GM12878 (cell line): ENCODE data around the gene ARL5A. TPM values are rescaled to one million over a fixed set of nuclear protein-coding genes. Genes with fewer than 3 reads are reported as not detected.

Experiments
- ATAC-seq: fragments of 200-7000 bp; cut with Tn5 transposase; 3 replicates; pipeline ENCODE4 v1.9.1; 2020; ENCODE audit warnings: mild to moderate bottlenecking, moderate library complexity
- BruUV-seq: library from RNA; stranded (reverse); fragments of 400-500 nt; replicated peaks from 2 replicates; lab custom pipeline; 2021; lab: Mats Ljungman, UMichigan
- CTCF ChIA-PET: fragments of 300-600 bp; sonication (Branson Sonifier 250); formaldehyde crosslinking; extraction: SDS; loops from one replicate; lab custom pipeline; 2021; ENCODE audit warnings: inconsistent platforms; lab: Yijun Ruan, JAX
- POLR2A ChIA-PET: fragments of 350-600 bp; formaldehyde crosslinking; extraction: SDS; loops from one replicate; lab custom pipeline; 2021; ENCODE audit warnings: inconsistent platforms; lab: Charles Lee
- RAD21 ChIA-PET: fragments of 300-600 bp; sonication (Branson Sonifier 250); formaldehyde crosslinking; loops from one replicate; lab custom pipeline; 2023; ENCODE audit warnings: antibody characterized with exemption; ENCODE audit not compliant: unreplicated experiment; lab: Charles Lee
- SMC1A ChIA-PET: fragments of 300-600 bp; sonication (Branson Sonifier 250); formaldehyde crosslinking; loops from one replicate; lab custom pipeline; 2023; ENCODE audit not compliant: unreplicated experiment, uncharacterized antibody; lab: Charles Lee
- DNase-seq: peaks from one replicate; pipeline ENCODE4 v3.0.0-alpha.2; 2011; ENCODE audit warnings: low read depth, low spot score
- FAIRE-seq: peaks from 3 replicates; lab custom pipeline; 2011; peaks lifted over from hg19 to GRCh38; lab: Jason Lieb, UNC
- H2AFZ ChIP-seq: 2 replicates; pipeline ENCODE4 v1.6.0; 2011; ENCODE audit warnings: low read depth, low read length, control low read depth; ENCODE audit not compliant: control insufficient read depth
- H3K27ac ChIP-seq: 2 replicates; pipeline ENCODE4 v1.5.1; 2011; ENCODE audit warnings: control low read depth; ENCODE audit not compliant: control insufficient read depth, insufficient read depth
- H3K27me3 ChIP-seq, 2 experiments: replicated peaks in 1 of 2; 2 replicates each; pipeline versions ENCODE4 v1.6.0 to v1.6.1; 2011; ENCODE audit warnings: low read length in 1 of 2; ENCODE audit not compliant: control insufficient read depth in 2 of 2, insufficient read depth in 2 of 2
- H3K36me3 ChIP-seq, 2 experiments: 2 replicates each; pipeline ENCODE4 v1.5.1; 2011; ENCODE audit warnings: low read length in 1 of 2; ENCODE audit not compliant: control insufficient read depth in 2 of 2, insufficient read depth in 2 of 2
- H3K4me1 ChIP-seq: 2 replicates; pipeline ENCODE4 v1.6.1; 2011; ENCODE audit warnings: mild to moderate bottlenecking, low read length, moderate library complexity, mixed read lengths; ENCODE audit not compliant: control insufficient read depth, insufficient read depth
- H3K4me2 ChIP-seq: 2 replicates; pipeline ENCODE4 v1.6.0; 2011; ENCODE audit warnings: control low read depth; ENCODE audit not compliant: control insufficient read depth, insufficient read depth
- H3K4me3 ChIP-seq: fragments of 200-600 bp; sonication (generic); 2 replicates; pipeline ENCODE4 v1.5.1; 2016
- H3K79me2 ChIP-seq: 2 replicates; pipeline ENCODE4 v1.6.0; 2011; ENCODE audit warnings: low read length; ENCODE audit not compliant: control insufficient read depth, insufficient read depth
- H3K9ac ChIP-seq: 2 replicates; pipeline ENCODE4 v1.8.0; 2011; ENCODE audit warnings: low read length, control low read depth, mixed read lengths; ENCODE audit not compliant: control insufficient read depth, insufficient read depth
- H3K9me3 ChIP-seq: replicated peaks from 3 replicates; pipeline ENCODE4 v1.5.1; 2011; ENCODE audit warnings: mild to moderate bottlenecking, low read length; ENCODE audit not compliant: control insufficient read depth, insufficient read depth
- H4K20me1 ChIP-seq: 2 replicates; pipeline ENCODE4 v1.6.0; 2011; ENCODE audit not compliant: control insufficient read depth, insufficient read depth
- CBX3 ChIP-seq: fragments of 200-600 bp; sonication (generic); IDR thresholded peaks from 2 replicates; pipeline ENCODE4 v1.6.1; 2016; ENCODE audit warnings: low read depth, borderline replicate concordance
- CHD1 ChIP-seq: IDR thresholded peaks from 2 replicates; pipeline ENCODE4 v1.6.1; 2012; ENCODE audit warnings: low read depth, low read length, improper control_type of control experiment
- CHD4 ChIP-seq: fragments of 200-600 bp; sonication (generic); IDR thresholded peaks from 2 replicates; pipeline ENCODE4 v1.6.1; 2016; ENCODE audit warnings: mild to moderate bottlenecking
- CREB1 ChIP-seq: IDR thresholded peaks from 2 replicates; pipeline ENCODE4 v1.6.1; 2012; ENCODE audit warnings: low read depth, mild to moderate bottlenecking, inconsistent platforms
- ESRRA ChIP-seq: IDR thresholded peaks from 2 replicates; pipeline ENCODE4 v1.6.1; 2012; ENCODE audit warnings: mild to moderate bottlenecking, low read length, improper control_type of control experiment
- EZH2 ChIP-seq: IDR thresholded peaks from 2 replicates; pipeline ENCODE4 v1.6.1; 2012; ENCODE audit warnings: low read depth, mild to moderate bottlenecking, control low read depth, inconsistent platforms, low read length, borderline replicate concordance; ENCODE audit not compliant: control insufficient read depth
- HDAC2 ChIP-seq: fragments of 200-600 bp; sonication (generic); IDR thresholded peaks from 2 replicates; pipeline ENCODE4 v1.6.1; 2017
- HDAC6 ChIP-seq: fragments of 200-600 bp; sonication (generic); IDR thresholded peaks from one replicate; pipeline ENCODE4 v1.8.0; 2017; ENCODE audit warnings: antibody characterized with exemption; ENCODE audit not compliant: unreplicated experiment
- IKZF1 ChIP-seq: fragments of 450-650 bp; conservative IDR thresholded peaks from 2 replicates; pipeline ENCODE4 v1.6.1; 2017; ENCODE audit warnings: antibody characterized with exemption, mild to moderate bottlenecking
- JUND ChIP-seq: IDR thresholded peaks from 2 replicates; pipeline ENCODE4 v1.6.1; 2012; ENCODE audit warnings: low read depth, mild to moderate bottlenecking, low read length, improper control_type of control experiment, moderate library complexity
- NR2C2 ChIP-seq: IDR thresholded peaks from 2 replicates; pipeline ENCODE4 v1.6.1; 2011; ENCODE audit warnings: borderline replicate concordance, low read depth; ENCODE audit not compliant: control insufficient read depth, insufficient read length
- POLR2A ChIP-seq: IDR thresholded peaks from 2 replicates; pipeline ENCODE4 v1.6.1; 2011; ENCODE audit warnings: low read depth, mild to moderate bottlenecking, low read length
- SMC3 ChIP-seq: IDR thresholded peaks from 2 replicates; pipeline ENCODE4 v1.6.1; 2011; ENCODE audit warnings: low read length, improper control_type of control experiment, borderline replicate concordance
- WGBS: methylation state at CpG from one replicate; pipeline ENCODE4 v1.1.6; 2016; ENCODE audit warnings: low lambda C conversion rate; ENCODE audit not compliant: insufficient replicate concordance, insufficient coverage; ENCODE audit errors: missing lambda C conversion rate; 5-methylcytosine and 5-hydroxymethylcytosine counted together
- in situ Hi-C: fragments of 300-500 bp; cut with MboI; formaldehyde crosslinking; loops from 9 replicates; pipeline ENCODE4 v1.14.3; 2018; ENCODE audit warnings: mixed read lengths
- intact Hi-C: fragments of 100-400 bp; cut with micrococcal nuclease; formaldehyde crosslinking; loops from one replicate; pipeline ENCODE4 v1.14.2; 2022; ENCODE audit not compliant: unreplicated experiment
- polyA plus RNA-seq, 11 experiments: library from polyadenylated mRNA; depleted of rRNA in 4 of 11; unstranded in 6 of 11; stranded (reverse) in 5 of 11; fragments of >200 nt; fragmentation: Nextera tagmentation in 4 of 11; fragmentation: Illumina TruSeq in 1 of 11; extraction: Ambion mirVana in 4 of 11; extraction: Trizol in 1 of 11; gene quantifications; 1 replicate in 1 of 11; 2 replicates in 10 of 11; pipeline versions ENCODE4 v1.2.1 to v1.2.3, GENCODE V29; 2011 to 2016; ENCODE audit warnings: inconsistent platforms in 2 of 11, missing spikeins in 2 of 11, low read depth in 1 of 11
- total RNA-seq, 4 experiments: library from RNA; depleted of rRNA in 3 of 4; stranded (reverse); fragments of >200 nt in 3 of 4; fragmentation: Illumina TruSeq in 1 of 4; extraction: Trizol in 1 of 4; gene quantifications; 2 replicates each; pipeline versions ENCODE4 v1.2.1 to v1.2.3, GENCODE V29; 2013 to 2021
- TF ChIP-seq, protein P1 (sequence below): fragments of 450-650 bp; formaldehyde crosslinking; IDR thresholded peaks from 2 replicates; pipeline ENCODE4 v1.4.0; 2020; ENCODE audit warnings: mild to moderate bottlenecking, moderate library complexity
- TF ChIP-seq, protein P2 (sequence below): fragments of 450-650 bp; IDR thresholded peaks from 2 replicates; pipeline ENCODE4 v1.6.1; 2017; ENCODE audit warnings: mild to moderate bottlenecking, low read depth, inconsistent platforms; ENCODE audit not compliant: poor library complexity, severe bottlenecking

The ARL5A gene
- total and polyA plus RNA-seq, 10 of the 15 experiments (the other 5 are each of a cell fraction or from before 2014, with no cell fraction given): 9.4 to 52.9 (median 32.0) TPM

DNA sequence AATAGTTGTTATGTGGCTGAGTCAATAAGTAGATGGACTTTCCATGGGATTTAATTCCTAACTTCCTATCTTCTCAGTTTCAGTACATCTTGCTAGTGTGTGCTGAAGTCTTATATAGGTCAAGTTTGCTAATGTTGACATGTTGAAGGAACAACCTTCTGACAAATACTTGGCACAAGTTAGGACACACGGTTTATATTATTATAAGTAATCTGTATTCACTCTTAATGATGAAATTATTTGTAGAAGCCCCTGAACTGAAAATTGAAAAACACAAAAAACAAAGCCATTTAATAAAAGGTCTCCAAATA is 19.2 kb downstream of the ARL5A start:
- Histone ChIP-seq H3K9me3 (no peaks in the 10 kb centered on the region; the same call in 2 of the 3 replicates), H3K4me1 (no peaks in the 10 kb centered on the region), H3K9ac (no peak overlapping the region)
- no peak for FAIRE-seq
- SMC1A ChIA-PET: interaction anchor here (0.8 kb wide), 1 partner anchor 117 kb away, joined by 3 read pairs; no protein-coding TSS in a partner anchor
- CTCF ChIA-PET: interaction anchor here (1.3 kb wide), 1 partner anchor 16 kb away, joined by 4 read pairs; no protein-coding TSS in a partner anchor
- no peak for DNase-seq
- no peak for TF ChIP-seq CBX3
- no peak for TF ChIP-seq CREB1
- TF ChIP-seq ESRRA: no peak
- TF ChIP-seq HDAC6: no peak
- TF ChIP-seq HDAC2: no peak
- no peak for TF ChIP-seq NR2C2
- no peak for TF ChIP-seq CHD4
- TF ChIP-seq, protein P1, sequence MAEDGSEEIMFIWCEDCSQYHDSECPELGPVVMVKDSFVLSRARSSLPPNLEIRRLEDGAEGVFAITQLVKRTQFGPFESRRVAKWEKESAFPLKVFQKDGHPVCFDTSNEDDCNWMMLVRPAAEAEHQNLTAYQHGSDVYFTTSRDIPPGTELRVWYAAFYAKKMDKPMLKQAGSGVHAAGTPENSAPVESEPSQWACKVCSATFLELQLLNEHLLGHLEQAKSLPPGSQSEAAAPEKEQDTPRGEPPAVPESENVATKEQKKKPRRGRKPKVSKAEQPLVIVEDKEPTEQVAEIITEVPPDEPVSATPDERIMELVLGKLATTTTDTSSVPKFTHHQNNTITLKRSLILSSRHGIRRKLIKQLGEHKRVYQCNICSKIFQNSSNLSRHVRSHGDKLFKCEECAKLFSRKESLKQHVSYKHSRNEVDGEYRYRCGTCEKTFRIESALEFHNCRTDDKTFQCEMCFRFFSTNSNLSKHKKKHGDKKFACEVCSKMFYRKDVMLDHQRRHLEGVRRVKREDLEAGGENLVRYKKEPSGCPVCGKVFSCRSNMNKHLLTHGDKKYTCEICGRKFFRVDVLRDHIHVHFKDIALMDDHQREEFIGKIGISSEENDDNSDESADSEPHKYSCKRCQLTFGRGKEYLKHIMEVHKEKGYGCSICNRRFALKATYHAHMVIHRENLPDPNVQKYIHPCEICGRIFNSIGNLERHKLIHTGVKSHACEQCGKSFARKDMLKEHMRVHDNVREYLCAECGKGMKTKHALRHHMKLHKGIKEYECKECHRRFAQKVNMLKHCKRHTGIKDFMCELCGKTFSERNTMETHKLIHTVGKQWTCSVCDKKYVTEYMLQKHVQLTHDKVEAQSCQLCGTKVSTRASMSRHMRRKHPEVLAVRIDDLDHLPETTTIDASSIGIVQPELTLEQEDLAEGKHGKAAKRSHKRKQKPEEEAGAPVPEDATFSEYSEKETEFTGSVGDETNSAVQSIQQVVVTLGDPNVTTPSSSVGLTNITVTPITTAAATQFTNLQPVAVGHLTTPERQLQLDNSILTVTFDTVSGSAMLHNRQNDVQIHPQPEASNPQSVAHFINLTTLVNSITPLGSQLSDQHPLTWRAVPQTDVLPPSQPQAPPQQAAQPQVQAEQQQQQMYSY (CRISPR knock-in tag): no peak
- TF ChIP-seq, protein P2, sequence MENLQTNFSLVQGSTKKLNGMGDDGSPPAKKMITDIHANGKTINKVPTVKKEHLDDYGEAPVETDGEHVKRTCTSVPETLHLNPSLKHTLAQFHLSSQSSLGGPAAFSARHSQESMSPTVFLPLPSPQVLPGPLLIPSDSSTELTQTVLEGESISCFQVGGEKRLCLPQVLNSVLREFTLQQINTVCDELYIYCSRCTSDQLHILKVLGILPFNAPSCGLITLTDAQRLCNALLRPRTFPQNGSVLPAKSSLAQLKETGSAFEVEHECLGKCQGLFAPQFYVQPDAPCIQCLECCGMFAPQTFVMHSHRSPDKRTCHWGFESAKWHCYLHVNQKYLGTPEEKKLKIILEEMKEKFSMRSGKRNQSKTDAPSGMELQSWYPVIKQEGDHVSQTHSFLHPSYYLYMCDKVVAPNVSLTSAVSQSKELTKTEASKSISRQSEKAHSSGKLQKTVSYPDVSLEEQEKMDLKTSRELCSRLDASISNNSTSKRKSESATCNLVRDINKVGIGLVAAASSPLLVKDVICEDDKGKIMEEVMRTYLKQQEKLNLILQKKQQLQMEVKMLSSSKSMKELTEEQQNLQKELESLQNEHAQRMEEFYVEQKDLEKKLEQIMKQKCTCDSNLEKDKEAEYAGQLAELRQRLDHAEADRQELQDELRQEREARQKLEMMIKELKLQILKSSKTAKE: no peak
- no peak for TF ChIP-seq CHD1
- no peak for TF ChIP-seq EZH2
- TF ChIP-seq JUND: no peak
- no peak for TF ChIP-seq IKZF1
- TF ChIP-seq SMC3: no peak
- TF ChIP-seq POLR2A: no peak
- TF ChIP-seq, all 136 proteins: peak for 0
- intact Hi-C loops: no loop called here
- no TSS peak for BruUV-seq
- POLR2A ChIA-PET: no interaction called here
- H3K27ac ChIP-seq: no peak overlapping the region
- H3K36me3 ChIP-seq: peaks cover 2 to 29% of the 10 kb centered on the region in 2 experiments
- no peaks in the 10 kb centered on the region for H3K27me3 ChIP-seq
- no peak overlapping the region for H3K4me2 ChIP-seq
- H3K79me2 ChIP-seq: no peaks in the 10 kb centered on the region
- in situ Hi-C loops: no loop called here
- no peak for ATAC-seq
- H4K20me1 ChIP-seq: no peaks in the 10 kb centered on the region
- no peak overlapping the region for H2AFZ ChIP-seq
- WGBS: 100% methylated on average over 1 of the region's 1 CpG
- RAD21 ChIA-PET: no interaction called here
- no peak overlapping the region for H3K4me3 ChIP-seq
